Measurements from ENCODE around the gene SERHL2.
"Not testable (repeated sequence)": the region's sequence is repeated elsewhere in the genome, so short reads cannot be mapped to it uniquely, and the experiment has no call there.

SERHL2 gene

DNA sequence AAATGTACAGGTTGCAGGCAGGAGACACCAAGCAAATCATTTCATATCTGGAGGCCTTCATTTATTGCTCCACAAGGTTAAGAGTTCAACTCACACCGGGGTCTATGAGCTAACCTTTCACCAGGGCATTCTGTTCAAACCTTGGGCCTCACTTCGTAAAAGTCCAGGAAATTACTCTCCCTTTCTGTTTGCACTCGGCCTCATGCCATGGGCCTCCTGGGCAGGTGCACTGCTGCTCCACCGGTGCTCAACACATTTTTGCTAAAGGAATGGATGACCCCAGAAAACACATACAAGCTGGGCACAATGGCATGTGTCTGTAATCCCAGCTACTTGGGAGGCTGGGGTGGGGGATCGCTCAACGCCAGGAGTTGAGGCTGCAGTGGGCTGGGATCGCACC, 17.6 kb upstream of the SERHL2 start:
- no peak for DNase-seq

DNA sequence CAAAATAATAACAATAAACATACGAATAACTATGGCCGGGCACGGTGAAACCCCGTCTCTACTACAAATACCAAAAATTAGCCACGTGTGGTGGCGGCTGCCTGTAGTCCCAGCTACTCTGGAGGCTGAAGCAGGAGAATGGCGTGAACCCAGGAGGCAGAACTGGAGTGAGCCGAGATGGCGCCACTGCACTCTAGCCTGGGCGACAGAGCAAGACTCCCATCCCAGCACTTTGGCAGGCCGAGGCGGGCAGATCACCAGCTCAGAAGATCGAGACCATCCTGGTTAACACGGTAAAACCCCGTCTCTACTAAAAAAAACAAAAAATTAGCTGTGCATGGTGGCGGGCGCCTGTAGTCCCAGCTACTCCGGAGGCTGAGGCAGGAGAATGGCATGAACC, 17.1 kb upstream of the SERHL2 start:
- not testable (repeated sequence) for DNase-seq

DNA sequence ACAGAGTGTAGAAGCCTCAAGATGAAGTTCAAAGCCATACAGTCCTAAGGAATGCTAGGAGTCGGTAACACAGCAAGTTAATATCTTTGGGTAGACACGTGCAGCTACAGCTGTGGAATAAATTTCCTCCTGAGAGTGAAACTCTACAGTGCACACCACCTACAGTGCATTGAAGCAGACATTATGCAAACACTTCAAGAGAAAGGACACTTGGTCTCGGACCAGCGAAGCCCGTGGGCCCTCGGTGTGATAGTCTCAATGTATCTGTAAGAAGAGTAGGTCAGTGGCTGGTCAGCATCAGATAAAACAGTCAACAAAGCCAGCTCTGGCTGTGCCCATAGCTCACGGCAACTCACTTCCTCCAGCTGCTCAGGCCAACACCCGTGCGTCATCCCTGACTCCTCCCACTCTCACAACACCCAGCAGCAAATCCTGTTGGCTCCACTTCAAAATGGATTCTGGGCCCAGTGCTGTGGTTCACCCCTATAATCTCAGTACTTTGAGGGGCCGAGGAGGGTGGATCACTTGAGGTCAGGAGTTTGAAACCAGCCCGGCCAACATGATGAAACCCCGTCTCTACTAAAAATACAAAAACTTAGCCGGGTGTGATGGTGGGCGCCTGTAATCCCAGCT, 16.4 kb upstream of the SERHL2 start:
- DNase-seq: not testable (repeated sequence)

DNA sequence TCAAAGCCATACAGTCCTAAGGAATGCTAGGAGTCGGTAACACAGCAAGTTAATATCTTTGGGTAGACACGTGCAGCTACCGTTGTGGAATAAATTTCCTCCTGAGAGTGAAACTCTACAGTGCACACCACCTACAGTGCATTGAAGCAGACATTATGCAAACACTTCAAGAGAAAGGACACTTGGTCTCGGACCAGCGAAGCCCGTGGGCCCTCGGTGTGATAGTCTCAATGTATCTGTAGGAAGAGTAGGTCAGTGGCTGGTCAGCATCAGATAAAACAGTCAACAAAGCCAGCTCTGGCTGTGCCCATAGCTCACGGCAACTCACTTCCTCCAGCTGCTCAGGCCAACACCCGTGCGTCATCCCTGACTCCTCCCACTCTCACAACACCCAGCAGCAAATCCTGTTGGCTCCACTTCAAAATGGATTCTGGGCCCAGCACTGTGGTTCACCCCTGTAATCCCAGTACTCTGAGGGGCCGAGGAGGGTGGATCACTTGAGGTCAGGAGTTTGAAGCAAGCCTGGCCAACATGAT, 14.5 kb upstream of the SERHL2 start:
- DNase-seq: not testable (repeated sequence)

DNA sequence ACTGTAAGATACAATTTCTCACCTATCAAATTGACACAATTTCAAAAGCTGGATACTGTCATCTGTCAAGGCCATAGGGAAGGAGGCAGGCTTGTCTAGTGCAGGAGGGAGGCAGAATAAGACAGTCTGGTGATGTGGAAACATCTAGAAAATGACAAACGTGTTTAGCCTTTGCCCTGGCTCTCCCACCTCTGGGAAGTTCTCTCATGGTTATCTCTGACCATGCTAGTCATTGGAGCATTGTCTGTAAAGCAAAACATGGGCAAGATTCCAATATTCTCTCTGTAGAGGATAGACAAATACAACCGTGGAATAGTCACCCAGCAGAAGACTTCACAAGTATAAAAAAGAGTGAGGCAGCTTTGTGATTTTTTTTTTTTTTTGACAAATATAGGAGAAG, 9.1 kb upstream of the SERHL2 start:
- DNase-seq: no peak

DNA sequence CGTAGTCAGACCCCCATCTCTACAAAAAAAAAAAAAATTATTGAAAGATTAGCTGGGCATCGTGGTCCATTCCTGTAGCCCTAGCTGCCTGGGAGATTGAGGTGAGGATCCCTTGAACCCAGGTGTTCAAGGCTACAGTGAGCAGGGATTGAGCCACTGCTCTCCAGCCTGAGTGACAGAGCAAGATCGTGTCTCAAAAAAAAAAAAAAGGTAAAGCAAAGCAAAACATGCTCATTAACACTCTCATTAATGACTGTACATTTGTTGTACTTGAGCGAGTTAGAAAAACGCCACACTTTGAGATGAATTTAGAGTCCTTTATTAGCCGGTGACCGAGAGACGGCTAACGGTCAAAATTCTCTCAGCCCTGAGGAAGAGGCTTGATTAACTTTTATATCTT, 6.2 kb upstream of the SERHL2 start:
- DNase-seq: no peak

DNA sequence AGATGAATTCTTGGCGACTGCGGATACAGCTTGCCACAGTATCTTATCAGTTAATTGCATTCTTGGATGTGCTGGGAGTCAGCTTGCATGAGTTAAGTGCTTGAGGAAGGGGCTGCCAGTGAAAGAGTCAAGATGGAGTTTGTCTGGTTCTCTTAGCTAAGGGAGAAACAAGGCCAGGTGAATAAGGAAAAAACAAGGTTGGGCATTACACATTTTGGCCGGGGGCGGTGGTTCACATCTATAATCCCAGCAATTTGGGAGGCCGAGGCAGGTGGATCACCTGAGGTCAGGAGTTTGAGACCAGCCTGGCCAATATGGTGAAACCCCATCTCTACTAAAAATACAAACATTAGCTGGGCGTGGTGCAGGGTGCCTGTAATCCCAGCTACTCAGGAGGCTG, 5.6 kb upstream of the SERHL2 start:
- not testable (repeated sequence) for DNase-seq

DNA sequence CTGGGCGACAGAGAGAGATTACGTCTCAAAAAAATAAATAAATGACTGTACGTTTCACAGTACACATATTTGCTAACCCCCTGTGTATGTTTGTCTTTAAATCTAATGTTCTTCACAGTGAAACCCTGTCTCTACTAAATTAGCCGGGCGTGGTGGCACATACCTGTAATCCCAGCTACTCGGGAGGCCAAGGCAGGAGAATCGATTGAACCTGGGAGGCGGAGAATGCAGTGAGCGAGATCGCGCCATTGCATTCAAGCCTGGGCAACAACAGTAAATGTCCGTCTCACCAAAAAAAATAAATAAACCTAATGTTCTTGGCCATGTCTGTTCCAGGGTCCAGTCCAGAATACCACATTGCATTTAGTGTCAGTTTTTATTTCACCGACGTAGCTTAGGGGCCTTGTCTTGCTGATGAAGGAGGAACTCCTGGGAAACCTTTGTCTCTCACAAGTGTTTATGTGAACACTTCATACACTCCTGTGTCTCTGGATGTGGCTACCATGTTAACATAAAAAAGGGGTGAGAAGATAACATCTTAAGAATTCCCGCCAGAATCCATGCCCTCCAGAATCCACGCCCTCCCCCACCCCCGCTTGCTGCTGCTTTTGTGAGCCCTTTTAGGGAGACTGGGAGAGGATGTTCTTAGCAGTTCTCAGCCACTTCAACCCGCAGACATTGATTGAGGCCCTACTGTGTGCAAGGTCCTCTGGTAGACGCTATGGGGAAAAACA, 5.0 kb upstream of the SERHL2 start:
- DNase-seq: no peak

DNA sequence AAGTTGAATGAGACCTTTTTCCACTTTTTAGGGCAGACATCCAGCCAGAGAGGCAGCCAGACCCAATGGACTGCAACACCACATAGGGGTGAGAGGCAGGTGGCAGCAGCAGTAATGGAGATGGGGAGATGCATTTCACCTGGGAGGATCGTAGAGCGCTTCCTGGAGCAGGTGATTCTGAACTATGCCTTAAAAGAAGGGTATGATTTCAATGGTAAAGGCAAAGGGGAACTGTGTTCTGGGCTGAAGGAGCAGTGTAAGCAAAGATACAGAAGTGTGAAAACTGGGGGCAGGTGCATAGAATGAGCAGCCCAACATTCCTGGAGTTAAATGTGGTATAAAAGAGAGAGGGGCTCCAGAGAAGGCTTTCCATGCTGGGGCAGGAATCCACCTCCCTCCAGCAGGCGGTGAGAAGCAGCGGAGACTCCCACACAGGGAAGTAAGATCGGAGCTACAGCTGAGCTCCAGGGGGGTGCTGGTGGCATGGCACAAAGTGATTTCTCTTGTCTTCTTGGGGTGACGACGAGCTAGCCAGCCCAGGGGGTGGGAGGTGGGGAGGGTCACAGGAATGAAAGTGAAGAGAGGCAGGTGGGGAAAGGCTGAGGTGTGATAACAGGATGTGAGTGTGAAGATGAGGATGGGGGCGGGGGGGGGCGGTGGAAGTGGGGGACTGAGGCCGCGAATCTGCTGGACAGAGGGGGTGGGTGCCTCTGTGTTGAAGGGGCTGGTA, 4.3 kb upstream of the SERHL2 start:
- DNase-seq: no peak

DNA sequence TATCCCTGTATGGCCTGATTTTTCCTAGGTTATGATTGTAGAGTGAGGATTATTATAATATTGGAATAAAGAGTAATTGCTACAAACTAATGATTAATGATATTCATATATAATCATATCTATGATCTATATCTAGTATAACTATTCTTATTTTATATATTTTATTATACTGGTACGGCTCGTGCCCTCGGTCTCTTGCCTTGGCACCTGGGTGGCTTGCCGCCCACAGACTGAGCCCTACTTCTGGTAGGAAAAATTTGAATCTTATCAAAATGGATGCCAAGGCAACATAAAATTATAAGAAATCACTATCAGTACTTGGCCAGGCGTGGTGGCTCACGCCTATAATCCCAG, 1.5 kb upstream of the SERHL2 start:
- DNase-seq: not testable (repeated sequence)

DNA sequence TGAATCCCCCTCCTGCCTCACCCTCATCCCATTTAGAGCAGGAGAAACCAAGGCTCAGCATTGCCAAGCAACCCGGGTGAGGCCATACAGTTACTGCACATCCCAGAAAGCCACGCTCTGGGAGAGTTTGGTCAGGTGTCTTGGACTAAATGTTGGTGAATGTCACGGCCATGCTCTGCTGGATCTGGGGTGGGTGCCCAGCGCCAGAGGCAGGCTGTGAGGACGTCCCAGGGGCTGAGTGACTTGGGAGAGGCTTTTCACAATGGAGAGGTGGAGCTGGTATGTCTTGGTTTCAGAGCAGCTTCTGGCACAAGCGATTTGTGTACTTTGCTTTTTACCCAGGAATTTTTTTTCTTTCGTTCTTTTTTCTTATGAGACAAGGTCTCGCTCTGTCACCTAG, 6.6 kb downstream of the SERHL2 start:
- DNase-seq: no peak

DNA sequence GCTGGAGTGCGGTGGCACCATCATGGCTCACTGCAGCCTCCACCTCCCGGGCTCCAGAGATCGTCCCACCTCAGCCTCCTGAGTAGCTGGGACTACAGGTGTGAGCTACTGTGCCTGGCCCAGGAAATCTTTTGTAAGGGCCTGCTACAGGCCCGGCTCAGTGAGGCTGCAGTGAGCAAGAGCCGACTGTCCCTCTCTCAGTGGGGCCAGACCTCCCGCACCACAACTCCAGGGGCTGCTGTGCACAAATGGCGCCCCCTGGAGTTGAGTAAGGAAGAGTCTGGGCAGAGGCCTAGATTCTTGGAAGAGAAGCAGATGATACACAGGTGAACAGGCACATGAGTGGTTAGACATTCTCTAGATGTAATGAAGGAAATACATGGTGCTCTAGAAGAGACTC, 7.0 kb downstream of the SERHL2 start:
- DNase-seq: no peak

DNA sequence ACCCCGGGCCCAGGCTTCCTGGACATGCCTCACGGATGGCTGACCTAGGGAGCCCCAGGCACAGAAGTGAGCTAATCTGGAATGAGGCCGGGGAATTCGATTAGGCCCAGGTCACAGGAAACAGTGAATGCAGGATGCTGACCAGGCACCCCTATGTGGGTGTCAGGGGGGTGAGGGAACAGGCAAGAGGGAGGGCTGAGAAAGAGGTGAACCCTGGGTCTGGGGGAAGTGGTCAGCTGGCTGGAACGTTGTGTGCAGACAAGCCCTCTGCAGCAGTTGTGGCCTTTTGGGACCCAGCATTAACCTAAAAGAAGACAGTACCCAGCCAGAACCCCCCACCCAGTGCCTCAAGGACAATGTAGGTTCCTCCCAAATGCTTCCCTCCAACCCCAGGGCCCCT, 8.1 kb downstream of the SERHL2 start:
- DNase-seq: no peak

DNA sequence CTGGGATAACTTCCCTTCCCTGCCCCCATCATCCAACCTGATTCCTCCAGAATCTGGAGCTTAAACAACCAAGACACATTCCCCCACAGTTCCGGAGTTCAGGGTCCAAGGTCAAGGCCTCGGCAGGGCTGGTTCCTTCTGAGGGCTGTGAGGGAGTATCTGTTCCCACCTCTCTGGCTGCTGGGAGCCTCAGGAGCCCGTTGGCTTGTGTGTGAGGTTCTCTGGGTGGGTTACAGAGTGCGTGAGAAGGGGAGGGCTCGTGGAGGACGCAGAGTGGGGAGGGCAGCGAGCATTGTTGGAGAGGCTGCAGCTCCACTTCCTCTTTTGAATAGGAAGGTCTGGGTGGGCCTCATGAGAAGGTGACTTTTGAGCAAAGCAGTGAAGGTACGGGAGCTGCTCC, 8.5 kb downstream of the SERHL2 start:
- DNase-seq: no peak

DNA sequence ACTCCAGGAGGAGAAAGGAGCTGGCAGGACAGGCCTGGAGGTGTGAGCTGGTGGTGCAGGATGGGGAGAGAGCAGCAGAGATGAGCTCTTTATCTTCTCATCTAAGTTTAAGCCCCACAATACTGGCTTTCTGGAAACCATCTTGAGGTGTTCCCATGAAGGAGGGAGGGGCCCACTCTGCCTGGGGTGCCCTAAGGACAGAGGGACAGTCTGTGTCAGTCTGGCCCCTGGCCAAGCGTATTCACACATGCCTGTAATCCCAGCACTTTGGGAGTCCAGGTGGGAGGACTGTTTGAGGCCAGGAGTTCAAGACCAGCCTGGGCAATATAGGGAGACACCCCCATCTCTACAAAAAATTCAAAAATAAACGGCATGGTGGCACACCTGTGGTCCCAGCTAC, 8.9 kb downstream of the SERHL2 start:
- no peak for DNase-seq

DNA sequence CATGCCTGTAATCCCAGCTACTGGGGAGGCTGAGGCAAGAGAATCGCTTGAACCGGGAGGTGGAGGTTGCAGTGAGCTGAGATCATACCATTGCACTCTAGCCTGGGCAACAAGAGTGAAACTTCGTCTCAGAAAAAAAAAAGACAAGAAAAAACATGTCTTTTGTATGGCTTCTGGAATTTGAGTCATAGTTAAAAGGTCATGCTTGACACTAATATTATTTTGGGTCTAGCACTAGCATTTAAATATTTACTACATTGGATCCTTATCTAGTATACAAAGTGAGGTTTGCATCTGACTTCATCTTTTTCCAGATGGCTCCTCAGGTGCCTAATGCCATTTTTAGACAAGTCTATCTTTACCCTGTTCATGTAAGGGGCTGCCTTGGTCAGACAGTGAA, 10.2 kb downstream of the SERHL2 start:
- DNase-seq: not testable (repeated sequence)

DNA sequence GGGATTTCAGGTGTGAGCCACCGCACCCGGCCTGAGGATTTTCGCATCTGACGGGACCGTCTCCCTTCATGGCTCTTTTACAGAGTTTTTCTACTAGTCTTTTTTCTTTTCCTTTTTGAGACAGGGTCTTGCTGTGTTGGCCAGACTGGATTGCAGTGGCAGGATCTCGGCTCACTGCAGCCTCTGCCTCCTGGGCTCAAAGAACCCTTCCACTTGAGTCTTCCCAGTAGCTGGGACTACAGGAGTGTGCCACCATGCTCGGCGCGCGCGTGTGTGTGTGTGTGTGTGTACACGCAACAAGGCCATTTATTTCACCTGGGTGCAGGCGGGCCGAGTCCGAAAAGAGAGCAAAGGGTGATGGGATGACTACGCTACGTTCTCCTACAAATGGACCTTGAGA, 10.9 kb downstream of the SERHL2 start:
- no peak for DNase-seq

DNA sequence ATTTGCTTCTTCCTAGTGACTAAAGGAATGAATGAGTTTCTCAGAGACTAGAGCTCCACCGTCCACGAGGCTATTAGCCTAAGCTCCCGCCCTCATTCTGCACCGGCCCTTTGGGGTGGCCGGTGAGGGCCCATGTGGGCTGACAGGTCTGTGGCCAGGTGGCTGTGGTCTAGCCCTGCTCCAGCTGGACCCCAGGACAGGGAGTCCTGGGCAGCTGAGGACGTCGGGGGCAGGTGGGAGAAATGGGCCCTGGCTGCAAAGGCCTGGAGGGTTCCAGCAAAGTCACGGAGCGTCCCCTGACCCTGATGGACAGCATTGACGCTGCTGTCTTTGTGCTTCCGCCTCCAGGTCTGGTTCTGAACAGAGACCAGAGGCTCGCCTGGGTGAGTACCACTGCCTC, 12.2 kb downstream of the SERHL2 start:
- DNase-seq: no peak

DNA sequence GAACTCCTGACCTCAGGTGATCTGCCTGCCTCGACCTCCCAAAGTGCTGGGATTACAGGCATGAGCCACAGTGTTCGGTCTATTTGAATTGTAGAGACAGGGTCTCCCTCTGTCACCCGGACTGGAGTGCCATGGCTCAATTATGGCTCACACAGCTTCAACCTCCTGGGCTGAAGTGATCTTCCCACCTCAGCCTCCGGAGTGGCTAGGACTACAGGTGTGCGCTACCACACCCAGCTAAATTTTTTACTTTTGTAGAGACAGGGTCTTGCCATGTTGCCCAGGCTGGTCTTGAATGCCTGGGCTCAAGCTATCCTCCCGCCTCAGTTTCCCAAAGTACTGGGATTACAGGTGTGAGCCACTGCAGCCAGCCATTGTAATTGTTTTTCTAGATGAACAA, 14.2 kb downstream of the SERHL2 start:
- DNase-seq: not testable (repeated sequence)

DNA sequence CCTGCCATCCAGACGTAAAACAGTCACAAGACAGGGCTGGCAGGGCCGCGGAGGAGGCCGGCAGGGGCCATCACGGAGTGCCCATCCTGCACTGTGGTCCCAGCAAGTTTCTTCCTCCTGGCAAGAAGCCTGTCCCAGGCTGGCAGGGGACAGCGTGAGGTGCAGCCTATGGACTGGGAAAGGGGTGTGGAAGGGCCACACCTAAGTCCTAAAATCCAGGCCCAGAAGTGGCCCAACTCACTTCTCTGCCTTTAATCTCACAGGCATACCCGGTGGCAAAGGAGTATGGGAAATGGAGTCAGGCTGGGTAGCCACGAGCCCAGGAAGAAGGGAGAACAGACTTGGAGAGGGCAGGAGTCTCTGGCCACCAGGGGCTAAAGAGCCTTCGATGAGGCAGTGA, 16.8 kb downstream of the SERHL2 start:
- DNase-seq: not testable (repeated sequence)

DNA sequence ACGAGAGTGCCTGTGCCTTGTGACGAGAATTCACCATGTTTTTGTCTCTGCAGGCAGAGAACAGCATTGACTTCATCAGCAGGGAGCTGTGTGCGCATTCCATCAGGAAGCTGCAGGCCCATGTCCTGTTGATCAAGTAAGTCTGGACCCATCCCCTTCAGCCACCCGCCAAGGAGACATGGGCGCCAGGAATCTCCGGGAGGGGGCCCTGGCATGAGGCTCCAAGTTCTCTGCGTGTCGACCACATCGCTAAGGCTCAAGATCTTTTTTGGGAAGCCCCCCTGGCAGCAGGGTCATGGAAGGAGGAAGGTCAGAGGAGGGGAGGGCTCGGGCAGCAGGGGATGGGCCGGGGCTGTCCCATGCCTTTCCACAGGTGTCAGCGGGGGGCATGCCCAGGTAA, 17.3 kb downstream of the SERHL2 start:
- DNase-seq: not testable (repeated sequence)

DNA sequence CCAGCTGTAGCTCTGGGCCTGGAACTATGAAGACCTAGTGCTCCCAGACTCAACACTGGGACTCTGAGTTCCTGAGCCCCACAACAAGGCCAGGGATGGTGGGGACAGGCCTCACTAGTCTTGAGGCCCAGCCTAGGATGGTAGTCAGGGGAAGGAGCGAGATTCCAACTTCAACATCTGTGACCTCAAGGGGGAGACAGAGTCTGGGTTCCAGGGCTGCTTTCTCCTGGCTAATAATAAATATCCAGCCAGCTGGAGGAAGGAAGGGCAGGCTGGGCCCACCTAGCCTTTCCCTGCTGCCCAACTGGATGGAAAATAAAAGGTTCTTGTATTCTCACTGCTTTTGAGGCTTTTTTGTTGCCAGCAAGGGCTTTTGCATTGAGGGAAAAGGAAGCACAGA, 20.3 kb downstream of the SERHL2 start:
- not testable (repeated sequence) for DNase-seq

DNA sequence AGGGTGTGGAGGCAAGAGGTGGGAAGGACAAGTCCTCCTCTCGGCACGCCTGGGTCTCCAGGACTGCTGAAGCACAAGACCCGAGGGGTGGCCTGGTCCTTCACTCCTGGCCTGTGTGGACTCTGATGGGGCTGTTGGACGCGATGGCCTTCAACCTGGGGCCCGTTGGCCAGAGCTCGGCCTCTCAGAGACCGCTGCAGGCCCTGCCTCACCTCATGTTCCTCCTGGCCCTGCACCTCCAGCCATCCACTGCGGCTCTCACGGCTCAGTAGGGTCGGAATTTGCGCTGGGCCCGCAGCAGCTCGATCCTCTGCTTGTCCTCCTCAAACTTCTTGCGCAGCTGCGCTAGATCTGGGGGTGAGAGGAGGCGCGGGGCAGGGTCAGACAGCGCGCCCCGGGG, 20.7 kb downstream of the SERHL2 start:
- not testable (repeated sequence) for DNase-seq

DNA sequence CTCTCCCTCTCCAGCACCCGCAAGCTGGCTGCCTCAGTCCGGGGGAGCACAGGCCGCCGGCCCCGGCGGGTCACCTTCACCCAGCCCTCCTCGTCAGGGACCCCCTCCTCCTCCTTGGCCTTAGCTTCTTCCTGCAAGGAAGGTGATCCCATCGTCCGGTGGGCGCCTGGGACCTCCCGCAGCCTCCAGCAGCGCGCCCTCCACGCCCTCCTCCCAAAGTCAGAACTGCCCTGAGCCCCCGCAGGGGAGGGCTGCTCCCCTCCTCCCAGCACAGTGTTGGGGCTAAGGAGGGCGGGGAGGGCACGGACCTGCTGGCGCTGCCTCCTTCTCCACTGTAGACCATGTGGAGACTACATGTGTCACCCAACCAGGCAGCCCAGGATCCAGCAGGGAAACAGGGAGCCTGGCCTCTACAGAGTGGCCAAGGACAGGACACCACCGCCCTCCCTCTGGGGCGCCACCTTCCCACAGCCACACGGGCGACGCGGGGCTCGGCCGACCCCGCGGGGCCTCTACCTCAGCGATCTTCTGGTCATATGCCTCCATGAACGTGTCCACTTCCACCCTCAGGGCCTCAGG, 22.3 kb downstream of the SERHL2 start:
- DNase-seq: not testable (repeated sequence)
